HG03558 (cell line): Measurements from ENCODE around the gene C19orf25.
"Not testable (repeated sequence)": the region's sequence is repeated elsewhere in the genome, so short reads cannot be mapped to it uniquely, and the experiment has no call there.

Experiments used
- ATAC-seq: cut with Tn5 transposase; IDR thresholded peaks from one replicate; pipeline ENCODE4 v1.9.1; 2021; ENCODE audit warnings: moderate number of reproducible peaks; ENCODE audit not compliant: unreplicated experiment; ENCODE audit errors: extremely low read depth

Gene C19orf25

DNA sequence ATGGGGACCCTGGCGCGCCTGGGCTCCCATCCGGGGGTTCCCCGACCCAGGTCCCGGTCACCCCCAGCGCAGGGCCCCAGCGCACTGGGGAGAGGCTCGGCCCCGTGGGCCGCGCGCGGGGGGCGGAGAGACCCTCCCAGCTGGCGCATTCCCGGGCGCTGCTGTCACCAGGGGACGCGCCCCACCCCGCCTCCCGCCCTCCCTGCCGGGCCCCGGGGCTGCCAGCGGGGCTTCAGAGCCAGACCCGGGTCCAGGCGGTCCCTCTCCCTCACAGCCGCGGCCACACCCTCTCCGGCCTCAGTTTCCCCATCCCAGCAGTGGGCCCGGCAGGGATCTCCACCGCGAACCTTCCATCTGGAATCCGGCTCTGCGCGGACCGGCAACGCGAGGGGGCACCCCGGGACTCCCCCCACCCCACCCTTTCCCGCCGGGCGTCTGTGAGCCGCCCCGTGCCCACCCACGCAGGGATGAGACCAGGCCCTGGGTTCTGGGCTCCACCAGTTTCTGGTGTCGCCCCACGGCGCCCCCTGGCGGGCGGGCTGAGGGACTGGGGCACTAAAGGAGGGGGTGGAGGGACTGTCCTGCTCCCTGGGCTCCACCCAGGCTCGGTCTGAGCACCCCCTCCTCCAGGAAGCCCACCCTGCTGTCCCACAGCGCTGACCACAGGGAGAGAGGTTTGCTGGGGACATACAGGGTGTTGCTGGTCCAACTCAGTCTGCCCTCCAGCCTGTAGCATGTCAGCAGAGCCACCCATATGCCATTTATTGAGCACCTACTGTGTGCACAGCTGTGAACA, 34.7 kb upstream of the C19orf25 start:
- ATAC-seq, result no peak

DNA sequence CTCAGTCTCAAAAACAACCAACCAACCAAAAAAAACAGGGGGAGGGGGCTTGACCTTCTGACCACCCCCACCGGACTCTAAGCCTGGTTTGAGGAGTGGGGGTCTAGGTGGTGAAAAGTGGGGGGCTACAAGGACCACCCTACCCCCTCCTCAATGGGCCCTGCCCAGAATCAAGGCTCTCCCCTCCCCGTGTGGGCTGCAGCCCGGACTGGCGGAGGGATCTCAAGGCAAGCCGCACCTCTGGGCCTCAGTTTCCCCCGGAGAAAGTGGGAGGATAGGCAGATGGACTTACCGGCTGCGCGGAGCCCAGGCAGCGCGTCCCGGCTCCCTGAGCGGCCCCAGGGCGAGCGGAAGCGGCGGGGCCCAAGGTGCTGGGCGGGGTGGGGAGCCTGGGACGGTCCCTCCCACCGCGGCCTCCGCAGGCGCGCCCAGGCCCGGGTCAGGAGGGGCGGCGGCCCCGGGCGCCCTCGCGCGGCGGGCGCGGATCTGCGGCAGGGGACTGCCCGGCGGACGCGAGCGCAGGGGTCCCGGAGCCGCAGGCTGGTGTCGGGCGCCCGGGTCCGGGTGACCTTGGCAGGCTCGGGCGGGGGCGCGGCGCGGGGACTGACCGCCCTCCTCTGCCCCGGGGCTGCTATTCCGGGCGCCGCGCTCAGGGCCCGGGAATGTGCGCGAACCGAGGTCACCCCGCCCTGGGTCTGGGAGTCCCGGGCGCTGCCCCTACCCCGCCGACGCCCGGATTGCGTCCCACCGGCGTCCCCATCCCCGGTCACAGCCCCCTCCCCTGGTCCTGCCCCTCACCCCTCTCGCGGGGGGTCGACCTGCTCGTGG, 33.9 kb upstream of the C19orf25 start, which contains the start of gene ADAMTSL5:
Gene ADAMTSL5, minus strand, starts transcription at position 349 of the 828 bp plus-strand sequence. CDS start 2,076 bp downstream, outside the sequence.
- no peak for ATAC-seq

DNA sequence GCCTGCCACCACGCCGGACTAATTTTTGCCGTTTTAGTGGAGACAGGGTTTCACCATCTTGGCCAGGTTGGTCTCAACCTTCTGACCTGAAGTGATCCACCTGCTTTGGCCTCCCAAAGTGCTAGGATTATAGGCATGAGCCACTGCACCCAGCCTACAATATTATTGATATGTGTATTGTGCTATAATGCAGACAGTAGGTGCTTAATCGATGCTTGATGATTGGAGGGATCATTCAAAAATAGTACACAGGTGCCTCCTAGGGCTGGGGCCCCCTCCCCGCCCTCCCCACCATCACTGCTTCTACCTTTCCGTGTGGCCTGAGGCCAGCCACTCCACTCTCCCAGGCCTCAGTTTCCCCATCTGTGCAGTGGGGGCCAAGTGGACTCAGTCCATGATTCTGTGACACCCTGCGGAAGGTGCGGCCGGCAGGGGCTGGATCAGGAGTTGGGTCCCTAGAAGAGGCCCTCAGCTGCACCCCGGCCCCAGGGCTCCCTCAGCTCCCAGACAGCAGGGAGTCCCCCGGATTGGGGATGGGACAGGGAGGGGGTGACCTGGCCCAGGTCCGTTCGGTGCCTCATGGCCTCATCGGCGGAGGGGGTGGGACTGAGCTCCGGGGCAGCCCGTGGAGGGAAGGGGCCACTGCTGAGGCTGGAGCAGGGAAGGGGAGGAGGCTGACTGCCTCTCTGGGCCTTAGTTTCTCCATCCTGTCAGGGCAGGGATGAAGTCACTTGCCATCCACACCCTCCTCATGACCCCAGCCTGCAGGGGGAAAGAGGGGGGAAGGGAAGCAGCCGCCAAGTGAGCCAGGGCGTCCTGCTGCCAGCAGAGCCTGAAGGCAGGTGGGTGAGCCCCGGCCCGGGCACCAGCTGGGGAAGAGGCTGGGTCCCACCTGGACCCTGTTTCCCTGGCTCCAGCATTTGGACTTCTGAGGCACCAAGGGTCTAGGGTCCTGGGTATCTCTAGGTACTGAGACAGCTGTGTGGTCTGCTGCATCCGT, 32.6 kb upstream of the C19orf25 start:
- ATAC-seq, result no peak

DNA sequence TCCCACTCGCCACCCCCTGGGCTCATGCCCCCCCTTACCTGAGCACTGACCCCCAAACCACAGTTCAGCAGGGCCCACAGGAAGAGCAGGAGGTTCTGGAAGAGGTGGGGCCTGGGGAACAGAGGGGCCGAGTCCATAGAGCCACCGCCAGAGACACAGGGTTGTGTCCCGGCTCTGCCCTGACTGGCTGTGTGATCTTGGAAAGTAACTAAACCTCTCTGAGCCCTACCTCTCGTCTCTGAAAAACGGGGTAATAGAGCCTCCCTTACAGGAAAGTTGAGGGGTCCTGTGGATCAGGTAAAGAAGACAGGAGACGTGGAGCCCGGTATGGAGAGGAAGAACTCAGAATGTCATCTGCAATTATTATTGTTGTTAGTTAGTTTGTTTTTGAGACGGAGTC, 31.8 kb upstream of the C19orf25 start:
- no peak for ATAC-seq

DNA sequence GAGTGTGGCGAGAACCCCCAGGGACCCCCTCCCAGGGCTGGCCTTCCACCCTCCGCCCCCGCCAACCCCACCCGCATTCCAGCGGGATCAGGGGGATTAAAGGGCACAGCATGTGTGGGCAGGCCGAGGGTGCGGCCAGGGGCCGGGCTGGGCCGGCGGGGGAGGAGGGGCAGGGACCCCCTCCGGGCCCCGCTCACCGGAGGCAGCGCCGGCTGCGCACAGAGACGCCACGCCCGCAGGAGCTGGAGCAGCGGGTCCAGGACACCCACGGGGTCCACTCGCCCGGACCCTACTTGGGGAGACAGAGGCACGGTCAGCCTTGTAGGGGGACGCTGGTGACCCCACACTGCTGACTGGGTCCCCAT, 31.4 kb upstream of the C19orf25 start:
- ATAC-seq, result no peak

DNA sequence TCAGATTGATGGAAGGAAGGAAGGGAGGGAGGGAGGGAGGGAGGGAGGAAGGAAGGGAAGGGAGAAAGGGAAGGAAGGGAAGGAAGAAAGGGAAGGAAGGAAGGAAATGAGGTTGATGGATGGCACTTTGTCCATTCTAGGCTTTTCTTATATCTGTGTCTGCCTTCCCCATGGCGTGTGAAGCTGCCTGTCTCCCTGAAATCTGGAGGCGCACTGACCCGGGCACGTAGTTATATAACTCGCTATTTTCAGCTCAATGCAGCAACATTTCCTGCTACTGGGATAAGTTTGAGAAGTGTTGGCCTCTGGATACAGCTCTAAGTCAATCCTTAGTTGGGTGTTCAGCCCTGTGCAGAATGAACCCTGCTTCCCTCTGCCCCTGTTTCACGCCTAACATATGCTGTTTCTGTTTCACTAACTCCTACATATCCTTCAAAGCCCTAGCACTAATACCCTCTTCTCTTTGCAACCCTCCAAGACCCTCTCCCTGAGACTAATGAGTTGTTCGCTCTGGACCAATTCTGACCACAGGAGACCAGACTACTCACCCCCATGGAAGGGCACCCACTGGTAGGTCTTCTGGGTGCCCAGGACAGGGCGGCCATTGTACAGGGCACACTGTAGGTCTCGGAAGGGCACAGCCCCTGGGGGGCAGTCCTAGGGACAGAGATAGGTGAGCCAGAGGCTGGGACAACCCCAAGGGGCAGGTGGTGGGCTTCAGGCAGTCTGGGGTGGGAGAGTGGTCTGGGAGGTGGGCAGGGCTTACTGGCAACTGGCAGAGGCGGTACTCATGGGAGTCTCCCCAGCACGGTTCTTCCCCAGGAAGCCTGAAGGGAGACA, 30.8 kb upstream of the C19orf25 start:
- no peak for ATAC-seq

DNA sequence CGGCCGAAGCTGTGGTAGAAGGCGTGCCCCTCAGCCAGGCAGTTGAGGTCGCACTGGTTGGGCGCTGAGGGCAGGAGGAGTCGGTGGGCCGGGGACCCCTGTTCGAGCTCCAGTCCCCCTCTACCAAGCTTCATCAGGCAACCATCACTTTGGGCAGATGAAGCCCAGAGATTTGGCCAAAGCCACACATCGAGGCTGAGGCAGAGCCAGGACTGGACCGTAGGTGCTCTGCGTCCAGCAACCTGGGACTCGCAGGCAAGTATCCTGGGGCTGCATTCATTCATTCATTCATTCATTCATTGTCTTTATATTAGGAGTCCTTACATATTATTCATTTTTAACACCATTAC, 29.5 kb upstream of the C19orf25 start:
- no peak for ATAC-seq

DNA sequence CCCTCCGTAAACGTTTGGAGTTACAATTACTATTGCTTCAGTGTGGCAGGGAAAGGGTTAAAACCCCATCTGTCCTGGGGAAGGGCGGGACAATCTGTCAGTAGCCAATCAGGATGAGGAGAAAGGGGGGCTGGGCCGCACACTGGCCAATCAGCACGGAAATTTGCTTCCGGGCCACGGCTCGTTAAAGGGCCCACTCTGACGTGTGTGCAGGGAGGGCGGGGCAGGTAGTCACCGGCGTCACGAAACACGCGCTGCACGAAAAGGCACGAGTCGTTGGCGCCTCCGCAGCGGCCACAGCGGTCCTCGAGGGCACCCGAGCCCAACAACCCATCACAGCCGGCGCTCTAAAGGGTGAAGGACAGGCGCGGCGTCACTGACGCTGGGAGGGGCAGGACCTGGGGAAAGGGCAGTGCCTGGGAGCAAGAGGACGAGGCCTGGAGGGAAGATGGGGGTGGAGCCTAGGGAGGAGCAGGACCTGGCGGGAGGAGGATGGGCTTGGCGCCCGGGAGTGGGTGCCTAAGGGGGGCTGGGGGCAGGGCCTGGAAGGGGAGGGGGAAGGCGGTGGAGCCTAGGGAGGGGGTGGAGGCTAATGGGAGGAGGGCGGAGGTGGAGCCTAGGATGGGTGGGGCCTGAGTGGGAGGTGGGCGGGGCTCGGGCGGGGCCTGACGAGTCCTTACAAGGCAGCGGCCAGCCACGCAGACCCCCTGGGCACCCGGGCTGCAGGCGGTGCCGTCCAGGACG, 28.9 kb upstream of the C19orf25 start:
- ATAC-seq, result no peak

DNA sequence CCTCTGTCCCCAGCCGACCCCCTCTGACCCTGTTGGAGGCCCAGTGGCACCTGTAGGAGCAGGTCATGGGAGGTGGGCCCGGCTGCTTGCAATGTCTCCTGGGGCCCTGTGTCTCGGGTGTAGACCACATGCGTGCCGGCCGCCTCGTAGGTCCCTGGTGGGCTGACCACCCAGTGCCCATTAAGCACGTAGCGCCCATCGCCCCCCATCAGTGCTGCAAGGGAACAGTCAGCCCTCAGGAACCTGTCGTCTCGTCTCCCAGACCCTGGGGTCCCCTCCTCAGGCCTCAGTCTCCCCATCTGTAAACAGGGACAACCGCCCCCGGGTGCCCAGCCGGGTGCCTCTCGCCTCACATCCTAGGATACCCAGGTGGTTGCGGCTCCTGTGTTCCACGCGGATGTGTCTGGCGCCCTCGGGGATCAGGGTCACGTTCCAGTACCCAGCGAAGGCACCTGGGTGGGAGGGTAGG, 28.2 kb upstream of the C19orf25 start:
- no peak for ATAC-seq

DNA sequence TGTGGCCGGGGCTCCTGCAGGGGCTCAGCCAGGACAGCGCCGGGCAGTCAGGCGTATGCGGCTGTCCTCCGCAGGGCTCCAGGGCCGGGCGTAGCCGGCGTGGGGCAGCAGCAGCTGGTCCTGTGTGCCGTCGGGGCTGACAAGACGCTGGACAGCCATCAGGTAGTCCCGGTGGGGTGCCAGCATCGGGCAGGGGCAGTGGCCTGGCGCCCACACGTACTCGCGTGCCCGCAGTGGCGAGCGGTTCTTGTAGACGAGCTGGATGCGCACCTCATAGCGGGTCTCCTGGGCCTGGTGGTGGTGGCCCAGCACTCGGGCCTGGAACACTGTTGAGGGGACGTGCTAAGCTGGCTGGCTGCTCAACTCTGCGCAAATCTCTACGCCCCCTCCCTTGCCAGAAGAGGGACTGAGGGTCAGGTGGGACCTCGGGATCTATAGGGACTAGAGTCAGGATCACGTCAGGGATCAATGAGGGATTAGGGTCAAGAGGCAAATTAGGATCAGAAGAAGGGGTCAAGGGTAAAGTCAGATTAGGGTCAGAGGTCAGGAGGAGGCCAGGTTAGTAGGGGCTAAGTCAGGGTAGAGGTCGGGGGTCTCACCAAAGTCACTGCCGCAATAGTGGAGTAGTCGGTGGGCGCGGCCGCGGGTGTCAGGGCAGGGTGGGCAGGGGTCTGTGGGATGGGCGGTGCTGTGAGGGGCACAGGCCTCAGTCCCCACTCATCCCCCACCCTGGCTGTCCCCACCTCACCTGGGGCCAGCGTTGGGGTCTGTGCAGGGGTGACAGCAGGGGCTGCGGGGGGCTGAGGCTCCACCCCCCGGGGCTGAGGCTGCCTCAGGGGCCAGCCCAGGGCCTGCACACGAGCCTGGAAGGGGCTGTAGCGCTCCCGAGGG, 27.2 kb upstream of the C19orf25 start:
- ATAC-seq, result no peak

DNA sequence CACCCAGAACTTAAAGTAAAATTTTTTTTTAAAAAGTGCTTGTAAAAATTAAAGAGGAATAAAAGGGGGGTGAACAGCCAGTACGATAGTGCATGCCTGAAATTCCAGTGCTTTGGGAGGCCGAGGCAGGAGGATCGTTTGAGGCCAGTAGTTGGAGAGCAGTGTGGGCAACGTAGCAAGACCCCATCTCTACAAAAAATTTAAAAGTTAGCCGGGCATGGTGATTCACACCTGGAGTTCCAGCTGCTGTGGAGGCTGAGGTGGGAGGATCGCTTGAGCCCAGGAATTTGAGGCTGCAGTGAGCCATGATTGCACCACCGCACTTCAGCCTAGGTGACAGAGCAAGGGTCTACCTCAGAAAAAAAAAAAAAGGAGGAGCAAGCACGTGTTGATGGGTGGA, 26.0 kb upstream of the C19orf25 start:
- ATAC-seq, result no peak

DNA sequence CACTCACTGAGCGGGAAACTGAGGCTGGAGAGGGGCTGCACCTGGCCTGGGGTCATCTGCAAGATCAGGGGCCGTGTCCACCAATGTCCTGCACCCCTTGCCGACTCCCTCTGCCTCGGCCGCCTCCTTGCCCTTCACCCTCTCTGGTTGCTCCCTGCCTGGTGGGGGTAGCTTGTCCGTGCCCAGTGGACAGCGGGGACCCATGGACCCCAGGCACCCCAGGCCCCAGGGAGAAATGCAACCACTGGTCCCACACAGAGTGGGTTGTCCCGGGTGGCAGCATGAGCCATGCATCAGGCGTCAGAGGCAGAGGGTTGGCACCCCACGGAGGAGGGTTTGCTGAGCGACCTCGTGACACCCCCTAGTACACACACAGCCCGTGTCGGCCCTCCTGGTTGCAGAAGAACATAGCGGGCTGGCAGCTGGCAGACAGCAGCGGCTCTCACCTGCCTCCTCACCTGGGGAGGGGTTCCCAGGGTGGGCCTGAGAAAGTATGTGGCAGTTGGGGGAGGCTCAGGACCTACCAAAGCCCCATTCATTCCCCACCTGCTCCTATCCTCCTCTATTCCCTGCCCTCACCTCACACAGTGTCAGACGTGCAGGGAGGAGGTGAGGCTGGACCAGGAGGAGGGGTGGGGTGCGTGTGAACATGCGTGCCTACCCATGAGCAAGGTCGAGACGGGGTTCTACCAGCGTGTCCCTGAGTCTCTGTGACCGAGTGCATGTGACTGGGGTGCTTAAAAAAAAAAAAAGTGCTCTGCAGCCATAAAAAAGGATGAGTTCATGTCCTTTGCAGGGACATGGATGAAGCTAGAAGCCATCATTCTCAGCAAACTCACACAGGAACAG, 25.1 kb upstream of the C19orf25 start:
- ATAC-seq, result no peak

DNA sequence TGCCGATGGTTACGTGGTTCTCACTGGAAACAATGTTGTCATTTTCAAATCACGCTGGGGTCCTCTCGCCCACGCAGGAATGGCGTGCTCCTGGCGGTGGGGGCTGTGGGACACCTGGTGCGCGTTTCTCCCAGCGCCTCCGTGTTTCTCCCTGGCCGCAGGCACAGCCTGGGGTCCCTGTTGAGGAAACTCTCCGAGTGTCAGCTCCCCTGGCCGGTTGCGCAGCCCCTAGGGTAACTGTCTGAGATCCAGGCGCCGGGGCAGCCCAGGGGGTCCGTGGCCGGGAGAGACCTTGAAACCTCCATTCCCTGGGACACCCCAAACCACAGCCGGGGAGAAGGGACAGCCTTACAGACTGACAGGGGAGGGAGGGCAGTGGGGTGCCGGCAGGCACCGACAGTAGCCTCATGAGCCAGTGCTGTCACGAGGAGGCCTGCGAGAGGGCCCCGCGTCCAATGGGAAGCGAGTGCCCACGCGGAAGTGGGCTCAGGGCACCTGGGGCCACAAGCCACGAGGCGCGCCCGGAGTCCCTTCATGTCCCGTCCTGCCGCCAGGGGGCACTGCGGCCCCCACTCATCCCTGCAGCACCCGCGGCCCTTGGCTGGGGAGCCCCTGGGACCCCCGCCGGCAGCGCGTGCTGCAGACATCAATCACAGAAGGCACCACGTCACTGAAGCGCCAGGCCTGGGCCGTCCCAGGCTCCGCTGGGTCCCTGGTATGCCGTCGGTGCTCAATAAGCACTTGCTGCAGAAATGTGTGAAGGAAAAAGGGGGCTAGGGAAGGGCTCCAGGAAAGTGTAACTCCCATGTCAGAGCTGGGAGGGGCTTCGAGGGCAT, 24.3 kb upstream of the C19orf25 start:
- ATAC-seq, result no peak

DNA sequence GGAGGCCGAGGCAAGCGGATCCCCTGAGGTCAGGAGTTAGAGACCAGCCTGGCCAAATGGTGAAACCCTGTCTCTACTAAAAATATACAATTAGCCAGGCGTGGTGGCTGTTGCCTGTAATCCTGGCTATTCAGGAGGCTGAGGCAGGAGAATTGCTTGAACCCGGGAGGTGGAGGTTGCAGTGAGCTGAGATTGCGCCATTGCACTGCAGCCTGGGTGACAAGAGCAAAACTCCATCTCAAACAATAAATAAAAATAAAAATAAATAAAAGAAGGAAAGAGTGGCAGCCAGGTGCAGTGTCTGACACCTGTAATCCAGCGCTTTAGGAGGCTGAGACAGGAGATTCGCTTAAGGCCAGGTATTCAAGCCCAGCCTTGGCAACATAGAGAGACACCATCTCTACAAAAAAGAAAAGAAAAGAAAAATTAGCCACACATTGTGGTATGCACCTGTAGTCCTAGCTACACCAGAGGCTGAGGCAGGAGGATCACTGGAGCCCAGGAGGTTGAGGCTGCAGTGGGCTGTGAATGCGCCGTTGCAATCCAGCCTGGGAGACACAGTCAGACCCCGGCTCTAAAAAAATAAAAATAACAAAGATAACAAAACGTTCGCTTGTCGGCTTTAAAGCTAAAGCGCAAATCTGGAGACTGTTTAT, 23.5 kb upstream of the C19orf25 start:
- ATAC-seq, result no peak

DNA sequence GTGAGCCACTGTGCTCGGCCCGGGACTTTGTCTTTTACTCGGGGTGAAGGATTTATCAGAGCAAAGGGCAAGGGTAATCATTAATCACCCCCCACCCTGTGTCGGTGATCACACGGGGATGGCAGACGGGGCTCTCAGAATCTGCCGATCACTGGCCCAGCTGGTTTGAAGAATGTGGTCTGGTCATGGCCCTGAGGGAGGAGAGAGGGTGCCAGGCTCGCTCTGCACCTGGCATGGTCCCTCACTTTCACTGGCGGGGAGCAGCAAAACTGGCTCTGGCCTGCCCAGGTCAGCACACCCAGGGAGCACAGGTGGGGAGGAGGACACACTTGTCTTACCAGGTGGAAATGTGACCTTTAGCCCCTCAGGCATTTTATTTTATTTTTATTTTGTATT, 22.2 kb upstream of the C19orf25 start:
- ATAC-seq, result no peak

DNA sequence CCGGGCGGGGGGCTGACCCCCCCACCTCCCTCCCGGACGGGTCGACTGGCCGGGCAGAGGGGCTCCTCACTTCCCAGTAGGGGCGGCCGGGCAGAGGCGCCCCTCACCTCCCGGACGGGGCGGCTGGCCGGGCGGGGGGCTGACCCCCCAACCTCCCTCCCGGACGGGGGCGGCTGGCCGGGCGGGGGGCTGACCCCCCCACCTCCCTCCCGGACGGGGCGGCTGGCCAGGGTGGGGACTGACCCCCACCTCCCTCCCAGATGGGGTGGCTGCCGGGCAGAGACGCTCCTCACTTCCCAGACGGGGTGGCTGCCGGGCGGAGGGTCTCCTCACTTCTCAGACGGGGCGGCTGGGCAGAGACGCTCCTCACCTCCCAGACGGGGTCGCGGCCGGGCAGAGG, 20.2 kb upstream of the C19orf25 start:
- ATAC-seq, result not testable (repeated sequence)
